GM23248 (cell line): ENCODE measurements around the gene ZFP69.

Source experiments
- EZH2 ChIP-seq: fragments of 200-600 bp; sonication (generic); IDR thresholded peaks from 2 replicates; pipeline ENCODE4 v1.6.1; 2018; ENCODE audit warnings: antibody characterized with exemption, mild to moderate bottlenecking; ENCODE audit not compliant: insufficient read depth, poor library complexity, severe bottlenecking
- EZH2phosphoT487 ChIP-seq: fragments of 200-600 bp; sonication (generic); IDR thresholded peaks from 2 replicates; pipeline ENCODE4 v1.6.1; 2018; ENCODE audit warnings: antibody characterized with exemption, moderate library complexity, mild to moderate bottlenecking, low read depth; ENCODE audit not compliant: insufficient read depth

GRCh38 chr1:40531381-40532061, 54.4 kb downstream of the ZFP69 start, which contains the start of gene ZNF684:
- TF ChIP-seq EZH2 (no peak), EZH2phosphoT487 (no peak)
